ENCODE measurements around the gene FKBP14.

FKBP14 gene, protein sequence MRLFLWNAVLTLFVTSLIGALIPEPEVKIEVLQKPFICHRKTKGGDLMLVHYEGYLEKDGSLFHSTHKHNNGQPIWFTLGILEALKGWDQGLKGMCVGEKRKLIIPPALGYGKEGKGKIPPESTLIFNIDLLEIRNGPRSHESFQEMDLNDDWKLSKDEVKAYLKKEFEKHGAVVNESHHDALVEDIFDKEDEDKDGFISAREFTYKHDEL
- long read RNA-seq, full-length matches to known transcripts, result 43 of 44 reads
- long read RNA-seq, partial matches to known transcripts, result 0 of 44 reads
- long read RNA-seq, other reads (novel, unspliced or antisense), result 1 of 44 reads

DNA sequence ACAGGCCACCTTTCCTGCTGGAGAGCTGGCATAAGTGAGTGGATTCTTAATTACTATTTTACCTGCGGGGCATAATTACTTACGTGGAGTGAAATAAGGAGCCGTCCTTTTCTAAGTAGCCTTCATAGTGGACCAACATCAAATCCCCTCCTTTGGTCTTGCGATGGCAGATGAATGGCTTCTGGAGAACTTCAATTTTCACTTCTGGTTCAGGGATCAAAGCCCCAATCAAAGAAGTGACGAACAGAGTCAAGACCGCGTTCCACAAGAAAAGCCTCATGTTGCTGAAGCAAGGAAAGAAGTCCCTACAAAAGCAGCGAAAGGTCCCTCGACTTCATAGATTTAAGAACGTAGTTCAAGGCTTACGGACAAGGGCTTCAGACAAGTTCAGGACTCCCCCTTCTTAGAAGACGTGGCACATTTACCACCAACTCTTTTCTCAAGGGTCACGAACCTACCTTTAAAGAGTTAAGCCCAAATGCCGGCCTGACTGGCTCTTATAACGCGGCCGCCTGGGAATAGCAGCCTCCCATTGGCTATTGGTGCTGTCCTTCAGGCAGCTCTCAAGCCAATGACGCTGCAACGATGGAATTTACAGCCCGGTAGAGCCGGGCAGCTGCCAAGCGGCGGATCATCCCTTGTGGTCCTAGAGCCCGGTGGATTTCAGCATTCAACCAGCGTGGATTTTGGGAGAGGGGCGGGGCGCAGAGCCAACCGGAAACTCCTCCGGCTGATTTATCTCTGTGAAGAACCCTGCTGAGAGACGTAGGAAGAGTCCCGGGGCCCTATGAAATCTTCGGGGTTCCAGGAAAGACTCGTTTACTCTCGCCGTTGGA lies at the start of gene FKBP14:
Gene FKBP14 (minus strand): TSS at position 474 of the 836 bp plus-strand sequence. CDS start 194 bp downstream, at position 280.
- TF ChIP-seq, protein P1, sequence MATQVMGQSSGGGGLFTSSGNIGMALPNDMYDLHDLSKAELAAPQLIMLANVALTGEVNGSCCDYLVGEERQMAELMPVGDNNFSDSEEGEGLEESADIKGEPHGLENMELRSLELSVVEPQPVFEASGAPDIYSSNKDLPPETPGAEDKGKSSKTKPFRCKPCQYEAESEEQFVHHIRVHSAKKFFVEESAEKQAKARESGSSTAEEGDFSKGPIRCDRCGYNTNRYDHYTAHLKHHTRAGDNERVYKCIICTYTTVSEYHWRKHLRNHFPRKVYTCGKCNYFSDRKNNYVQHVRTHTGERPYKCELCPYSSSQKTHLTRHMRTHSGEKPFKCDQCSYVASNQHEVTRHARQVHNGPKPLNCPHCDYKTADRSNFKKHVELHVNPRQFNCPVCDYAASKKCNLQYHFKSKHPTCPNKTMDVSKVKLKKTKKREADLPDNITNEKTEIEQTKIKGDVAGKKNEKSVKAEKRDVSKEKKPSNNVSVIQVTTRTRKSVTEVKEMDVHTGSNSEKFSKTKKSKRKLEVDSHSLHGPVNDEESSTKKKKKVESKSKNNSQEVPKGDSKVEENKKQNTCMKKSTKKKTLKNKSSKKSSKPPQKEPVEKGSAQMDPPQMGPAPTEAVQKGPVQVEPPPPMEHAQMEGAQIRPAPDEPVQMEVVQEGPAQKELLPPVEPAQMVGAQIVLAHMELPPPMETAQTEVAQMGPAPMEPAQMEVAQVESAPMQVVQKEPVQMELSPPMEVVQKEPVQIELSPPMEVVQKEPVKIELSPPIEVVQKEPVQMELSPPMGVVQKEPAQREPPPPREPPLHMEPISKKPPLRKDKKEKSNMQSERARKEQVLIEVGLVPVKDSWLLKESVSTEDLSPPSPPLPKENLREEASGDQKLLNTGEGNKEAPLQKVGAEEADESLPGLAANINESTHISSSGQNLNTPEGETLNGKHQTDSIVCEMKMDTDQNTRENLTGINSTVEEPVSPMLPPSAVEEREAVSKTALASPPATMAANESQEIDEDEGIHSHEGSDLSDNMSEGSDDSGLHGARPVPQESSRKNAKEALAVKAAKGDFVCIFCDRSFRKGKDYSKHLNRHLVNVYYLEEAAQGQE (IDR thresholded peaks at IDR 0.05; ENCODE audit: insufficient replicate concordance, low read depth), result no peak
- TF ChIP-seq POLR2AphosphoS5 (IDR thresholded peaks at IDR 0.05; ENCODE audit: low read depth) (peak; percentile 73), SPI1 (IDR thresholded peaks at IDR 0.05; ENCODE audit: borderline replicate concordance, low read depth) (no peak), GABPA (IDR thresholded peaks at IDR 0.05; ENCODE audit: low read depth) (no peak)
- TF ChIP-seq, protein P2, sequence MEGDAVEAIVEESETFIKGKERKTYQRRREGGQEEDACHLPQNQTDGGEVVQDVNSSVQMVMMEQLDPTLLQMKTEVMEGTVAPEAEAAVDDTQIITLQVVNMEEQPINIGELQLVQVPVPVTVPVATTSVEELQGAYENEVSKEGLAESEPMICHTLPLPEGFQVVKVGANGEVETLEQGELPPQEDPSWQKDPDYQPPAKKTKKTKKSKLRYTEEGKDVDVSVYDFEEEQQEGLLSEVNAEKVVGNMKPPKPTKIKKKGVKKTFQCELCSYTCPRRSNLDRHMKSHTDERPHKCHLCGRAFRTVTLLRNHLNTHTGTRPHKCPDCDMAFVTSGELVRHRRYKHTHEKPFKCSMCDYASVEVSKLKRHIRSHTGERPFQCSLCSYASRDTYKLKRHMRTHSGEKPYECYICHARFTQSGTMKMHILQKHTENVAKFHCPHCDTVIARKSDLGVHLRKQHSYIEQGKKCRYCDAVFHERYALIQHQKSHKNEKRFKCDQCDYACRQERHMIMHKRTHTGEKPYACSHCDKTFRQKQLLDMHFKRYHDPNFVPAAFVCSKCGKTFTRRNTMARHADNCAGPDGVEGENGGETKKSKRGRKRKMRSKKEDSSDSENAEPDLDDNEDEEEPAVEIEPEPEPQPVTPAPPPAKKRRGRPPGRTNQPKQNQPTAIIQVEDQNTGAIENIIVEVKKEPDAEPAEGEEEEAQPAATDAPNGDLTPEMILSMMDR (IDR thresholded peaks at IDR 0.05; ENCODE audit: insufficient read depth, low read length), result no peak
- peak; percentile 99 for DNase-seq (ENCODE audit: low read depth in 1 of 2, low spot score in 1 of 2)
- peak within 1 kb of the TSS; percentile 94 for H3K4me3 ChIP-seq (replicated peaks; ENCODE audit: insufficient read depth, low read length)
- no peaks in the 10 kb centered on the region for H3K27me3 ChIP-seq (ENCODE audit: insufficient read depth, poor library complexity, severe bottlenecking)
- H3K27ac ChIP-seq (replicated peaks), result peak within 1 kb of the TSS; percentile 75

DNA sequence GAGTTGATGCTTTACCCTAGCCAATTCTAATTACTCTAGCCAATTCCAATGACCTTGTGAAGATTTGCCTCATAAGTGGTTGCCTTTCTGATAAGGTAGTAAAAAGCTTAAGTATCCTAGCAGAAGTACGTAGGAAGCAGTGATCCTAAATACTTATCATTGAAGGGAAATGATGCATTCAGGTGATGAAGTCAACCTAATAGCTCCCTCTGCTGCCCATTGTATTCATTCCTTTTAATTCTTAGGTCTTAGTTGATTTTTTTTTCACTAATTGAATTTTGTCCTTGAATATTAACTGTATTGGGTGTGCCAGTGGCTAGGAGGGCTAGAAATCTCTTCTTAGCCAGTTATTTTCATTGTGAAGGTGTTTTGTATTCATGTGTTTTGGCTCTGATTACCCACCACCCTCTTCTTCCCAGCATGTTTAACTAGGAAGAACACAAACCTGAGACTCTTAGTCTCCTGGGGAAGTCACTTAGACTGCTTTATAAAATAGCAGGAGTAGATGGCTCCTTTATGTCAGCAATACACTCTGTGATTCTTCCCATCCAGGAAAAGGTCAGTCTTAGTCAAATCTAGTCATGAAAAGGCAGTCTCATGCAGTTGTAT lies 48.0 kb upstream of the FKBP14 start:
- Histone ChIP-seq H3K27me3 (ENCODE audit: insufficient read depth, poor library complexity, severe bottlenecking) (no peaks in the 10 kb centered on the region), H3K27ac (replicated peaks) (no peak overlapping the region), H3K4me3 (replicated peaks; ENCODE audit: insufficient read depth, low read length) (no peak overlapping the region)
- peak in 1 of 2 experiments; percentile 5 for DNase-seq (ENCODE audit: low read depth in 1 of 2, low spot score in 1 of 2)
- TF ChIP-seq, protein P2 (IDR thresholded peaks at IDR 0.05; ENCODE audit: insufficient read depth, low read length), result peak; percentile 29
- TF ChIP-seq, protein P1 (IDR thresholded peaks at IDR 0.05; ENCODE audit: insufficient replicate concordance, low read depth), result no peak
- TF ChIP-seq SPI1 (IDR thresholded peaks at IDR 0.05; ENCODE audit: borderline replicate concordance, low read depth), result no peak
- no peak for TF ChIP-seq GABPA (IDR thresholded peaks at IDR 0.05; ENCODE audit: low read depth)
- no peak for TF ChIP-seq POLR2AphosphoS5 (IDR thresholded peaks at IDR 0.05; ENCODE audit: low read depth)

DNA sequence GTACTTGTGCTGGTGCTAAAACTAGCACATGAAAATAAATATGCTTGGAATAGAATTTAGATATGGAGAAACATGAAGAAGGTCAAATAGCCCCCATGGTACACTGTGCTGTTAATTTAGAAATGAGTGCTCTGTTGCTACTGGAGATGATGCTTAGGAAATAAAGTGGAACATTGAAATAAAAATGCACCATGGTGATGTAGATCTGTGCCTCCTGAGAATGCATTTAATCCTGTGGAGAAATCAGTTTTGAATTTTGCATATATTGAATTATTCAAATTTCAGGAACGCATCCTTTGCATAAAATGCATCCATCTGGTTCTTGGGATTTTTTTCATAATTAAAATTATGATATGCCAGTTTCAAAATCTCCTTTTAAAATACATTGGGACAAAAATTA lies 46.2 kb upstream of the FKBP14 start:
- DNase-seq (ENCODE audit: low read depth in 1 of 2, low spot score in 1 of 2), result no peak
- TF ChIP-seq, protein P2 (IDR thresholded peaks at IDR 0.05; ENCODE audit: insufficient read depth, low read length), result no peak
- TF ChIP-seq, protein P1 (IDR thresholded peaks at IDR 0.05; ENCODE audit: insufficient replicate concordance, low read depth), result no peak
- TF ChIP-seq GABPA (IDR thresholded peaks at IDR 0.05; ENCODE audit: low read depth) (no peak), SPI1 (IDR thresholded peaks at IDR 0.05; ENCODE audit: borderline replicate concordance, low read depth) (no peak), POLR2AphosphoS5 (IDR thresholded peaks at IDR 0.05; ENCODE audit: low read depth) (no peak)

More for the DNA sequence above, 46.2 kb upstream of the FKBP14 start:
- no peaks in the 10 kb centered on the region for H3K27me3 ChIP-seq (ENCODE audit: insufficient read depth, poor library complexity, severe bottlenecking)
- no peak overlapping the region for H3K27ac ChIP-seq (replicated peaks)
- no peak overlapping the region for H3K4me3 ChIP-seq (replicated peaks; ENCODE audit: insufficient read depth, low read length)
